RCC 7860 (cell line): ENCODE measurements around the gene SIK1.
"Not testable (repeated sequence)": the region's sequence is repeated elsewhere in the genome, so short reads cannot be mapped to it uniquely, and the experiment has no call there.

Experiments
- DNase-seq: peaks from one replicate; pipeline ENCODE4 v3.0.0-alpha.2; 2015; ENCODE audit warnings: low spot score
- FAIRE-seq: peaks from 2 replicates; lab custom pipeline; 2012; peaks lifted over from hg19 to GRCh38; lab: Jason Lieb, UNC

Gene SIK1

GRCh38 chr21:43426404-43427241 is at the start of gene SIK1:
Gene SIK1 (minus strand): TSS chr21:43427131. CDS start chr21:43426178, 953 bp downstream.
- not testable (repeated sequence) for FAIRE-seq, DNase-seq

- not testable (repeated sequence) for FAIRE-seq, DNase-seq
Observed at GRCh38 chr21:43471597-43472242, 44.8 kb upstream of the SIK1 start.

GRCh38 chr21:43469719-43470458 is 43.0 kb upstream of the SIK1 start:
- not testable (repeated sequence) for DNase-seq, FAIRE-seq

DNA sequence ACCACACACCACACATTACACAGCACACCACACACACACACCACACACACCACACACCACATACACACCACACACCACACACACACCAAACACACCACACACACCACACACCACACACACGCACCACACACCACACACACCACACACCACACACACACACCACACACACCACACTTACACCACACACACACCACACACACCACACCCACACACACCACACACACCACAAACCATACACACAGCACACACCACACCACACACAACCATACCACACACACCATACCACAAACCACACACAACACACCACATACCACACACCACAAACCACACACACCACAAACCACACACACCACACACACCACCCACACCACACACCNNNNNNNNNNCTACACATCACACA is 40.9 kb upstream of the SIK1 start:
- FAIRE-seq: no peak
- no peak for DNase-seq

- not testable (repeated sequence) for DNase-seq, FAIRE-seq
Observed at GRCh38 chr21:43465159-43465558, 38.2 kb upstream of the SIK1 start.

DNA sequence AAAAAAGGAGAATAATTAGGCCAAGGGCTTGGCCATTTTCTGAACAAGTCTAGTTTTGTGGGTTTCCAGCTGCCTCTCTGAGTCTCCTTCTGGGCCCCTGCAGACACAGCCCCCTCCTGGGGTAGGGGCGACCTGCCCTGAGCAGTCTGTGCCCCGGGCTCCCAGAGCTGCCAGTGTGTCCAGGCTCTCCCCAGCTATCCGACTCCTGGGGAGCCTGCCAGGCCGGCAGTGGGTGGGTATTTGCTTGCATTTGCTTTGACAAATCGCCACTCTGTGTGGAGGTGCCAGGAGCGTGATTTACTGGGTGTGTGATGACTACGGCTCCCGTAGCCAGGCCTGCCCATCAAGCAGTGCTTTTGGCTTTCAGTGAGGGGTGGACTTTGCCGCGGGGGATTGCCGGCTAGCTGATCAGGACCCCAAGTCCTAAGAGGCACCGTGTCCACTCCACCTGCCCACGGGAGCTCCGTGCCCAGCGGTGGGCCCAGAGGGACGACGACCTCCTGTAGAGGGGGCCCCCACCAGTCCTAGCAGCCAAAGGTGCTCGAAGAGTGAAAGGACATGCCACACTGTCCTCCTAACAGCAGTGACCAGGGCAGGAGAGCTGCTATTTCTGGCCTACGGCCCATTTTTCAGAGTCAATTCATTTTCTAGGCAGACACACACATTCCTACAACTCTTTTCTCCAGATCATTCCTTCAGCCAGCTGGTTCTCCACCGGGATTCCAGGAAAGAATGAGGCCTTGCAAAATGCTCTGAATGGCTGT is 36.7 kb upstream of the SIK1 start:
- DNase-seq: not testable (repeated sequence)

DNA sequence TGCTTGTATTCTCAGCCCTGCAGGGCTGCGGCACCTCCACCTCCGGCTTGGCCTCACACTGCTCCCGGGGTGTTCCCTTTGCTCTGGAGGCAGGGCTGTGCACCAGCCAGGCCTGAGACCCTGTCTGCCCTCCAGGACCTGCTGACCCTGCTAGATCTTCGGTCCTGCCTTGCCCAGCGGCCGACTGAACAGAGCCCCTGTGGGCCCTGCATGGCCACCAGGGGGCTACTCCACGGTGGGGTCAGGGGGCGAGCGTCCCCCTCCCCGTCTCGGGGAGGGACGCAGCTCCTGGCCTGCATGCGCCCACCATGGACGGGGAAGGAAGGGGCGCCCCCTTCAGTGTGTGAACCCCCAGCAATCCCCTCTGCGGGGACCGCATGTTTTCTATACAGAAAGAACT is 36.0 kb upstream of the SIK1 start:
- FAIRE-seq, DNase-seq: not testable (repeated sequence)

More for the DNA sequence above, 36.7 kb upstream of the SIK1 start:
- FAIRE-seq: not testable (repeated sequence)

DNA sequence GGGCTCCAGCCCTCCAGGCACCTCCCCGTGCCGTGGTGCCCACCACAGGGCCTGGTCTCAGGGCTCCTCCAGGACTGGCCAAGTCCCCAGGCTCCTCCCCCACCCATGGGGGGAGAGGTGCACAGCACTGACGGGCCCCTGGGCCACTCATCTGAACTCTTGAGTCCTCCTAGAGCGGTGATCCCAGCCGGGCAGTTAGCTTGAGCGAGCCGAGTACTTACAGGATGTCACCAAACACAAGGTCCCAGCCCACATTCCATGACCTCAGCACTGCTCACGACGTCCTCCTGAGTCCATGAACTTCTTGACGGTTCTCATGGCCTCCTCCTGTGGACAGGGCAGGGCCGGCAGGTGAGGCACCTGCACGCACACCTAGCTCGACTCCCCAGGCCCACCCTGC is 33.5 kb upstream of the SIK1 start:
- DNase-seq, FAIRE-seq: not testable (repeated sequence)

DNA sequence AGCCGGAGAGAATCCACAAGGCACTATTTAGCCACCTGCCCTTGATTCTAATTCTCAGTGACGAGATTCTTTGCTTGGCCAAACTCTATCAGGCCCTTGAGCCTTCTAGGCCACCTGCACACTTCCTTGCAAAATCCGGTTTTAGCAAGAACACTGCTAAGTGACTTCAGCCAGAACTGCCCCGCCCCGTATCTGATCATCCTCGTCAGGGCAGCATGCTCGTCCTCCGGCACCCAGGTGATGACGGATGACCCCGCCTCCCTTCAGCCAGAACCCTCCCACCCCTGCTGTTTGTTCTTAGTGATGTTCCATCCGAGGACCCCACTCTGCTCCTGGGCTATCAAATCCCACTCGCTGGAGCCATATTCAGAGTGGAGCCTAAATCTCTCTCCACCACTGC is 32.1 kb upstream of the SIK1 start:
- FAIRE-seq, DNase-seq: not testable (repeated sequence)

GRCh38 chr21:43456616-43457314 is 29.8 kb upstream of the SIK1 start:
- not testable (repeated sequence) for FAIRE-seq

DNA sequence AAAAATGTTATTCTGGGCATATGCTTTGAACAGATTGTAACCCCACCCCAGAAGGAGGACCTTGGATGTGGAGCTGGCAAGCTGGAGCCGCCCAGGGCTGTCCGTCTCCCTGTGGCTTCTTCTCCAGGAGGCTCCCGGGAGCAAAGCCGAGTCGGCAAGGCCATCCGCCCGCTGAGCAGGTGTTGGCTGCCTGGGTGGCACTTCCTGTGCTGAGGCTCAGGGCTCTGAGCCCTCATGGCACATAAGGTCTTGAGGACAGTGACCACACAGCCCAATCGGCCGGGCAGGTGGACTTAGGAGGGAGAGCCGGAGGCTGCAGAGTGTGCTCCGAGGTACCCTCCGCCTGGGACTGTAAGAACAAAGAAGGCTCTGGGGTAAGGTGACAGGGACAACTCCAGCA is 28.8 kb upstream of the SIK1 start:
- not testable (repeated sequence) for FAIRE-seq, DNase-seq

More at GRCh38 chr21:43456616-43457314, 29.8 kb upstream of the SIK1 start:
- DNase-seq: not testable (repeated sequence)

DNA sequence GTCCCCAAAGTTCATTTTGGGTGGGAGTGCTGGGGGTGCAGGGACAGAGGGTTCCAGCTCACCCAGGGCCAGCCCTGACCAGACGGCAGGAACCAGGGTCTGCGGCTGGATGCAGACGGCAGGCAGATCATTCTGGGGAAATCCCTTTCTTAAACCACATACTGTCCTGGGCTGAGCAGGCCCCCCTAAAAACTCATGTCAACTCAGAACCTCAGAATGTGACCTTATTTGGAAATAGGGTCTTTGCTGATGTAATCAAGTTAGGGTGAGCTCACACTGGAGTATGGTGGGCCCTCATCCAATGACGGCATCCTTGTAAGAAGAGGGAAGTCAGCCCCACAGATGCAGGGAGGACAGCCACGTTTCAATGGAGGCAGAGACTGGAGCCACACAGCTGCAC is 27.2 kb upstream of the SIK1 start:
- not testable (repeated sequence) for DNase-seq

DNA sequence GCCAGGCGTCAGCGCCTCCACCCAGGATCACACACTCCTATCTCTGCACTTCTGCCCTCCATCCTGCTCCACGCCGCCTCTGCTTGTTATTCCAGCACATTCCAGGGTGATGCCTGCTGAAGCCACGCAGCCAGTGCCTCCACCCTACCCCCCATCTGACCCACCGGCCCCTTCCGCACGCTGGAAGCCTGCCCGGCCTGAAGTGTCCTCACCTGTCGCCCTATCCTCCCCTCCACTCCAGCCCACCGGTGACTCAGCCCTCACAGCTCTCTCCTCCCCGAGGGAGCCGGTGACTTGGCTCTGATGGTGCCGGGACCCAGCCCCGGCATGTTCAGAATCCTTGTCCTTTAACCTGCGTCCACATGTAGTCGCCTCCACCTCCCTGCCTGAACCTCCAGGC is 24.9 kb upstream of the SIK1 start:
- not testable (repeated sequence) for DNase-seq, FAIRE-seq

More for the DNA sequence above, 27.2 kb upstream of the SIK1 start:
- not testable (repeated sequence) for FAIRE-seq

DNA sequence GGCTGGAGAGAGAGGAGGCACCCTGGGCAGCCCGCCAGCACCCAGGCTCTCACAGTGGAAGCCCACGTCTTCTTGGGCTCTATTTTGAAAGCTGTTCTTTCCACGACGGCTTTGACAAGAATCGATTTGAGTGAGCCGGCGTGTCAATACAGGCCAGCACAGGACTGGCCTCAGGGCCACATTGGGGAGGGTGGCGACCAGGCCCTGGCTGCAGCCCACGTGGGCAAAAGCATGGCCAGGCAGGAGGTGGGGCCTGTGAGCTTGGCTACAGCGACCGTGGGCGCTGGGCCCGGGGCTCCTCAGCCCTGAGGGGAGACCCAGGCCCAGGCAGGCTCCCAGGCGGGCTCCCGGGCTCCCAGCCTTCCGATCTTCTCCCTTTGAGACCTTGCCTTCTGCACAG is 23.4 kb upstream of the SIK1 start:
- DNase-seq, FAIRE-seq: not testable (repeated sequence)

- DNase-seq: not testable (repeated sequence)
- FAIRE-seq: peak; percentile 52
Observed at GRCh38 chr21:43447353-43447977, 20.5 kb upstream of the SIK1 start.

- not testable (repeated sequence) for FAIRE-seq, DNase-seq
Observed at GRCh38 chr21:43446277-43446932, 19.5 kb upstream of the SIK1 start.

- FAIRE-seq, DNase-seq: not testable (repeated sequence)
Observed at GRCh38 chr21:43444524-43444923, 17.6 kb upstream of the SIK1 start.

- FAIRE-seq, DNase-seq: not testable (repeated sequence)
Observed at GRCh38 chr21:43442571-43442970, 15.6 kb upstream of the SIK1 start.
